Vagina (tissue), 2 donors: ENCODE data around the gene ARHGAP21.

Source experiments
- POLR2A ChIP-seq, 2 donors: fragments of 450-650 bp; IDR thresholded peaks; one replicate each; pipeline ENCODE4 v1.6.1; 2017; ENCODE audit warnings: antibody characterized with exemption in 2 of 2, mild to moderate bottlenecking in 2 of 2, moderate library complexity in 2 of 2
- TF ChIP-seq, protein P1 (sequence below), 3 experiments: fragments of 450-650 bp in 2 of 3; fragments of 200-600 bp in 1 of 3; sonication (generic) in 1 of 3; IDR thresholded peaks; one replicate each; pipeline ENCODE4 v1.5.1; 2017 to 2019; ENCODE audit warnings: antibody characterized with exemption in 3 of 3, mild to moderate bottlenecking in 2 of 3, moderate library complexity in 2 of 3

DNA sequence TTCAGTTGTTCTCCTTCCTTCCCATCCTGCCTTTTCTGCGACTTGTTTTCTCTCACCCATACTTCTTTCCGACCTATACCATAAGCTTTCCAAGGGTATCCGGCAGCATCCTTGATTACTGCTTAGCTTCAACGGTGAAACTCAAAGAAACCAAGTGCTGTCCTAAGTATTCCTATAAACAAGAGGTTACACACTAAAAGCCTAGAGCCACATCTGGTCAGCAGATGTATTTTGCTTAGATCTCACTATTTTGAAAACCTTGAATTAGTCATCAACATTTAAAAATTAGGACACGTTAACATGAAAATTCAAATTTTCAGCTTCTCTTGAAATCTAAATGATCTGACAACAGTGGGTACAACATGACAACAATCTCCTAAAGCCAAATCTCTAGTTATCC is 20.0 kb downstream of the ARHGAP21 start:
- TF ChIP-seq, protein P1, sequence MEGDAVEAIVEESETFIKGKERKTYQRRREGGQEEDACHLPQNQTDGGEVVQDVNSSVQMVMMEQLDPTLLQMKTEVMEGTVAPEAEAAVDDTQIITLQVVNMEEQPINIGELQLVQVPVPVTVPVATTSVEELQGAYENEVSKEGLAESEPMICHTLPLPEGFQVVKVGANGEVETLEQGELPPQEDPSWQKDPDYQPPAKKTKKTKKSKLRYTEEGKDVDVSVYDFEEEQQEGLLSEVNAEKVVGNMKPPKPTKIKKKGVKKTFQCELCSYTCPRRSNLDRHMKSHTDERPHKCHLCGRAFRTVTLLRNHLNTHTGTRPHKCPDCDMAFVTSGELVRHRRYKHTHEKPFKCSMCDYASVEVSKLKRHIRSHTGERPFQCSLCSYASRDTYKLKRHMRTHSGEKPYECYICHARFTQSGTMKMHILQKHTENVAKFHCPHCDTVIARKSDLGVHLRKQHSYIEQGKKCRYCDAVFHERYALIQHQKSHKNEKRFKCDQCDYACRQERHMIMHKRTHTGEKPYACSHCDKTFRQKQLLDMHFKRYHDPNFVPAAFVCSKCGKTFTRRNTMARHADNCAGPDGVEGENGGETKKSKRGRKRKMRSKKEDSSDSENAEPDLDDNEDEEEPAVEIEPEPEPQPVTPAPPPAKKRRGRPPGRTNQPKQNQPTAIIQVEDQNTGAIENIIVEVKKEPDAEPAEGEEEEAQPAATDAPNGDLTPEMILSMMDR (IDR thresholded peaks at IDR 0.05): no peak
- no peak for TF ChIP-seq POLR2A (IDR thresholded peaks at IDR 0.05)
